WTC11 (cell line): ENCODE measurements around the gene WDR33. TPM values are rescaled to one million over a fixed set of nuclear protein-coding genes. Genes with fewer than 3 reads are reported as not detected.

ENCODE experiments used
- ATAC-seq: fragments of 200-7000 bp; cut with Tn5 transposase; 2 replicates; pipeline ENCODE4 v1.10.0; 2021; ENCODE audit warnings: mild to moderate bottlenecking, moderate library complexity
- CTCF ChIA-PET: fragments of 300-600 bp; sonication (Branson Sonifier 250); formaldehyde crosslinking; loops from one replicate; lab custom pipeline; 2021; ENCODE audit warnings: antibody characterized with exemption; lab: Charles Lee
- POLR2A ChIA-PET: fragments of 350-600 bp; sonication (Branson Sonifier 250); formaldehyde crosslinking; loops from one replicate; lab custom pipeline; 2021; ENCODE audit warnings: antibody characterized with exemption; lab: Charles Lee
- DNase-seq: peaks from one replicate; pipeline ENCODE4 v3.0.0; 2021; ENCODE audit warnings: low spot score
- H3K27ac Mint-ChIP-seq: 2 replicates; pipeline ENCODE4 v1.8.0; 2021; ENCODE audit warnings: mixed read lengths
- H3K27me3 Mint-ChIP-seq: 2 replicates; pipeline ENCODE4 v1.8.0; 2021; ENCODE audit warnings: low read depth, mild to moderate bottlenecking, moderate library complexity, mixed read lengths
- H3K36me3 Mint-ChIP-seq: 2 replicates; pipeline ENCODE4 v1.8.0; 2021; ENCODE audit warnings: mixed read lengths
- H3K4me1 Mint-ChIP-seq: 2 replicates; pipeline ENCODE4 v1.8.0; 2022; ENCODE audit warnings: mixed read lengths
- H3K4me3 Mint-ChIP-seq: 2 replicates; pipeline ENCODE4 v1.8.0; 2021; ENCODE audit warnings: mild to moderate bottlenecking, moderate library complexity, mixed read lengths
- H3K9me3 Mint-ChIP-seq: 2 replicates; pipeline ENCODE4 v1.8.0; 2021; ENCODE audit warnings: mixed read lengths
- FOXK1 ChIP-seq: sonication (generic); formaldehyde crosslinking; IDR thresholded peaks from 2 replicates; pipeline ENCODE4 v1.8.0; 2022; ENCODE audit warnings: mild to moderate bottlenecking, moderate library complexity, missing genetic modification reagents
- GTF2I ChIP-seq: fragments of 250-450 bp; sonication (Bioruptor Pico); conservative IDR thresholded peaks from 2 replicates; pipeline ENCODE4 v1.4.0; 2021; ENCODE audit warnings: mild to moderate bottlenecking
- IRF1 ChIP-seq: sonication (generic); formaldehyde crosslinking; IDR thresholded peaks from 2 replicates; pipeline ENCODE4 v1.8.0; 2023; ENCODE audit warnings: missing genetic modification reagents
- MXD4 ChIP-seq: fragments of 250-450 bp; sonication (Bioruptor Pico); IDR thresholded peaks from 2 replicates; pipeline ENCODE4 v1.8.0; 2021; ENCODE audit warnings: mild to moderate bottlenecking, moderate library complexity, borderline replicate concordance
- NFE2L1 ChIP-seq: sonication (generic); formaldehyde crosslinking; IDR thresholded peaks from 2 replicates; pipeline ENCODE4 v1.8.1; 2023; ENCODE audit warnings: missing genetic modification reagents
- NR2C2 ChIP-seq: sonication (generic); formaldehyde crosslinking; IDR thresholded peaks from 2 replicates; pipeline ENCODE4 v1.8.0; 2022; ENCODE audit warnings: mild to moderate bottlenecking, missing genetic modification reagents
- RORB ChIP-seq: fragments of 250-450 bp; sonication (Bioruptor Pico); IDR thresholded peaks from 2 replicates; pipeline ENCODE4 v1.9.0; 2021; ENCODE audit warnings: mild to moderate bottlenecking
- ZBTB43 ChIP-seq: sonication (generic); formaldehyde crosslinking; IDR thresholded peaks from 2 replicates; pipeline ENCODE4 v1.8.1; 2023; ENCODE audit warnings: mild to moderate bottlenecking, missing genetic modification reagents
- ZNF138 ChIP-seq: sonication (generic); formaldehyde crosslinking; conservative IDR thresholded peaks from 2 replicates; pipeline ENCODE4 v1.8.1; 2022; ENCODE audit warnings: mild to moderate bottlenecking, moderate library complexity, missing genetic modification reagents
- ZNF219 ChIP-seq: sonication (generic); formaldehyde crosslinking; IDR thresholded peaks from 2 replicates; pipeline ENCODE4 v1.8.0; 2023; ENCODE audit warnings: missing genetic modification reagents, mild to moderate bottlenecking, borderline replicate concordance
- ZNF263 ChIP-seq: sonication (generic); formaldehyde crosslinking; IDR thresholded peaks from 2 replicates; pipeline ENCODE4 v1.8.1; 2022; ENCODE audit warnings: low read depth, mild to moderate bottlenecking, moderate library complexity, missing genetic modification reagents
- total RNA-seq: library from RNA; stranded (reverse); gene quantifications from 3 replicates; pipeline ENCODE4 v1.2.3, GENCODE V29; 2021
- TF ChIP-seq, protein P1 (sequence below): sonication (generic); formaldehyde crosslinking; IDR thresholded peaks from 2 replicates; pipeline ENCODE4 v1.8.1; 2022; ENCODE audit warnings: low read depth, missing genetic modification reagents, borderline replicate concordance
- TF ChIP-seq, protein P2 (sequence below): sonication (generic); formaldehyde crosslinking; IDR thresholded peaks from 2 replicates; pipeline ENCODE4 v1.8.0; 2023; ENCODE audit warnings: missing genetic modification reagents, mild to moderate bottlenecking, borderline replicate concordance
- TF ChIP-seq, protein P3 (sequence below): sonication (generic); formaldehyde crosslinking; IDR thresholded peaks from 2 replicates; pipeline ENCODE4 v1.8.1; 2023; ENCODE audit warnings: mild to moderate bottlenecking, missing genetic modification reagents, moderate library complexity
- TF ChIP-seq, protein P4 (sequence below): sonication (generic); formaldehyde crosslinking; IDR thresholded peaks from 2 replicates; pipeline ENCODE4 v1.8.0; 2022; ENCODE audit warnings: mild to moderate bottlenecking, missing genetic modification reagents

The WDR33 gene
- total RNA-seq, 1 experiment from 2014 or later = 67.1 TPM

DNA sequence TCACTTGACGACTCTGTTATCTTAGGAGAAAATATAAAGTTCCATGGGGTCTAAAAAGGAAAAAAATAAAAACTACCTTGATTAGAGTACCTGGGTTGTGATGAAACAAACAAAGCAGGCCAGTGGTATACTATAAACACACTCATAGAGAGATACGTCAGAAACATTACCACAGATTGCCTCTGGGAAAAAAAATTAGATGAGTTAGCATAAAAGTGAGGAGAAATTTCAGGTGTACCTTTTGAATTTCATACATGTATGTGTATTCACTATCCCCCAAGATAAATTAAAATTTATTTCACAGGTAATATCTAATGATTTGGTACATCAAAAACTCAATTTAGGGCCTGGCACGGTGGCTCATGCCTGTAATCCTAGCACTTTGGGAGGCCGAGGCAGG is 18.2 kb downstream of the WDR33 start (continued):
- TF ChIP-seq, protein P1, sequence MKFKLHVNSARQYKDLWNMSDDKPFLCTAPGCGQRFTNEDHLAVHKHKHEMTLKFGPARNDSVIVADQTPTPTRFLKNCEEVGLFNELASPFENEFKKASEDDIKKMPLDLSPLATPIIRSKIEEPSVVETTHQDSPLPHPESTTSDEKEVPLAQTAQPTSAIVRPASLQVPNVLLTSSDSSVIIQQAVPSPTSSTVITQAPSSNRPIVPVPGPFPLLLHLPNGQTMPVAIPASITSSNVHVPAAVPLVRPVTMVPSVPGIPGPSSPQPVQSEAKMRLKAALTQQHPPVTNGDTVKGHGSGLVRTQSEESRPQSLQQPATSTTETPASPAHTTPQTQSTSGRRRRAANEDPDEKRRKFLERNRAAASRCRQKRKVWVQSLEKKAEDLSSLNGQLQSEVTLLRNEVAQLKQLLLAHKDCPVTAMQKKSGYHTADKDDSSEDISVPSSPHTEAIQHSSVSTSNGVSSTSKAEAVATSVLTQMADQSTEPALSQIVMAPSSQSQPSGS (CRISPR knock-in tag) = no peak
- TF ChIP-seq, protein P2, sequence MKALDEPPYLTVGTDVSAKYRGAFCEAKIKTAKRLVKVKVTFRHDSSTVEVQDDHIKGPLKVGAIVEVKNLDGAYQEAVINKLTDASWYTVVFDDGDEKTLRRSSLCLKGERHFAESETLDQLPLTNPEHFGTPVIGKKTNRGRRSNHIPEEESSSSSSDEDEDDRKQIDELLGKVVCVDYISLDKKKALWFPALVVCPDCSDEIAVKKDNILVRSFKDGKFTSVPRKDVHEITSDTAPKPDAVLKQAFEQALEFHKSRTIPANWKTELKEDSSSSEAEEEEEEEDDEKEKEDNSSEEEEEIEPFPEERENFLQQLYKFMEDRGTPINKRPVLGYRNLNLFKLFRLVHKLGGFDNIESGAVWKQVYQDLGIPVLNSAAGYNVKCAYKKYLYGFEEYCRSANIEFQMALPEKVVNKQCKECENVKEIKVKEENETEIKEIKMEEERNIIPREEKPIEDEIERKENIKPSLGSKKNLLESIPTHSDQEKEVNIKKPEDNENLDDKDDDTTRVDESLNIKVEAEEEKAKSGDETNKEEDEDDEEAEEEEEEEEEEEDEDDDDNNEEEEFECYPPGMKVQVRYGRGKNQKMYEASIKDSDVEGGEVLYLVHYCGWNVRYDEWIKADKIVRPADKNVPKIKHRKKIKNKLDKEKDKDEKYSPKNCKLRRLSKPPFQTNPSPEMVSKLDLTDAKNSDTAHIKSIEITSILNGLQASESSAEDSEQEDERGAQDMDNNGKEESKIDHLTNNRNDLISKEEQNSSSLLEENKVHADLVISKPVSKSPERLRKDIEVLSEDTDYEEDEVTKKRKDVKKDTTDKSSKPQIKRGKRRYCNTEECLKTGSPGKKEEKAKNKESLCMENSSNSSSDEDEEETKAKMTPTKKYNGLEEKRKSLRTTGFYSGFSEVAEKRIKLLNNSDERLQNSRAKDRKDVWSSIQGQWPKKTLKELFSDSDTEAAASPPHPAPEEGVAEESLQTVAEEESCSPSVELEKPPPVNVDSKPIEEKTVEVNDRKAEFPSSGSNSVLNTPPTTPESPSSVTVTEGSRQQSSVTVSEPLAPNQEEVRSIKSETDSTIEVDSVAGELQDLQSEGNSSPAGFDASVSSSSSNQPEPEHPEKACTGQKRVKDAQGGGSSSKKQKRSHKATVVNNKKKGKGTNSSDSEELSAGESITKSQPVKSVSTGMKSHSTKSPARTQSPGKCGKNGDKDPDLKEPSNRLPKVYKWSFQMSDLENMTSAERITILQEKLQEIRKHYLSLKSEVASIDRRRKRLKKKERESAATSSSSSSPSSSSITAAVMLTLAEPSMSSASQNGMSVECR (CRISPR knock-in tag) = no peak

DNA sequence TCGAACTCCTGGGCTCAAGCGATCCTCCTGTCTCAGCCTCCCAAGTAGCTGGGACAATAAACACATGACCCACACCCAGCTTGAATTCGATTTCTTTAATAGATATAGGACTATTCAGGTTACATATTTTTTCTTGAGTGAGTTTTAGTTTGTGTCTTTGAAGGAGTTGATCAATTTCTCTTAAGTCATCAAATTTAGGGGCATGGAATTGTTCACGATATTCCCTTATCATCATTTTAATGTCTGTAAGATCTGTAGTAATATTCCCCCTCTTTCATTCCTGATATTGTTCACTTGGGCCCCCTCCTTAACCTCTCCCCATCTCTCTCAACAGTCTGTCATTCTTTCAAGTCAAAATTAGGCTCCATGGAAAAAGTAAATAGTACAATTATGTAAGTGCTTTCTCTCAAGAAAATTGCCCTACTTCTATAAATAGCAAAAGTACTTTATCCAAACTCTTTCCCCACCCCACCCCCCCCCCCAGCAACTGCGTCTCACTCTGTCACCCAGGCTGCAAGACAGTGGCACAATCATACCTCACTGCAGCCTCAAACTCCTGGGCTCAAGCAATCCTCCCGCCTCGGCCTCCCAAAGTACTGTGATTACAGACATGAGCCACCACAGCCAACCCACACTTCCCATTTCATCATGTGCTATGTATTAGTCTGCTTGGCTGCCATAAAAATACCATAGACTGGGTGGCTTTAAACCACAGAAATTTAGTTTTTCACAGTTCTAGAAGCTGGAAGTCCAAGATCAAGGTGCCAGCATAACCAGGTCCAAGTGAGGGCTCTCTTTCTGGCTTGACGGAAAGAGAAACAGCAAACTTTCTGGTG is 20.1 kb downstream of the WDR33 start:
- CTCF ChIA-PET = interaction anchor here (0.6 kb wide), 1 partner anchor 1796 kb away, joined by 3 read pairs; no protein-coding TSS in a partner anchor
- no peaks in the 10 kb centered on the region for H3K27me3 Mint-ChIP-seq
- H3K4me1 Mint-ChIP-seq = no peaks in the 10 kb centered on the region
- DNase-seq (no peak), ATAC-seq (no peak)
- peaks cover 14% of the 10 kb centered on the region for H3K9me3 Mint-ChIP-seq
- peaks cover 24% of the 10 kb centered on the region for H3K36me3 Mint-ChIP-seq
- H3K4me3 Mint-ChIP-seq = no peak overlapping the region
- POLR2A ChIA-PET = no interaction called here
- no peak for TF ChIP-seq ZBTB43 (CRISPR knock-in tag)
- no peak for TF ChIP-seq NR2C2 (CRISPR knock-in tag)
- no peak for TF ChIP-seq ZNF219
- TF ChIP-seq, protein P2 (CRISPR knock-in tag) = no peak
- no peak for TF ChIP-seq IRF1 (CRISPR knock-in tag)
- TF ChIP-seq, protein P3, sequence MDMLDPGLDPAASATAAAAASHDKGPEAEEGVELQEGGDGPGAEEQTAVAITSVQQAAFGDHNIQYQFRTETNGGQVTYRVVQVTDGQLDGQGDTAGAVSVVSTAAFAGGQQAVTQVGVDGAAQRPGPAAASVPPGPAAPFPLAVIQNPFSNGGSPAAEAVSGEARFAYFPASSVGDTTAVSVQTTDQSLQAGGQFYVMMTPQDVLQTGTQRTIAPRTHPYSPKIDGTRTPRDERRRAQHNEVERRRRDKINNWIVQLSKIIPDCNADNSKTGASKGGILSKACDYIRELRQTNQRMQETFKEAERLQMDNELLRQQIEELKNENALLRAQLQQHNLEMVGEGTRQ (CRISPR knock-in tag) = no peak
- no peak for TF ChIP-seq FOXK1 (CRISPR knock-in tag)
- no peak for TF ChIP-seq NFE2L1 (CRISPR knock-in tag)
- TF ChIP-seq, protein P4, sequence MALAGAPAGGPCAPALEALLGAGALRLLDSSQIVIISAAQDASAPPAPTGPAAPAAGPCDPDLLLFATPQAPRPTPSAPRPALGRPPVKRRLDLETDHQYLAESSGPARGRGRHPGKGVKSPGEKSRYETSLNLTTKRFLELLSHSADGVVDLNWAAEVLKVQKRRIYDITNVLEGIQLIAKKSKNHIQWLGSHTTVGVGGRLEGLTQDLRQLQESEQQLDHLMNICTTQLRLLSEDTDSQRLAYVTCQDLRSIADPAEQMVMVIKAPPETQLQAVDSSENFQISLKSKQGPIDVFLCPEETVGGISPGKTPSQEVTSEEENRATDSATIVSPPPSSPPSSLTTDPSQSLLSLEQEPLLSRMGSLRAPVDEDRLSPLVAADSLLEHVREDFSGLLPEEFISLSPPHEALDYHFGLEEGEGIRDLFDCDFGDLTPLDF (CRISPR knock-in tag) = no peak
- TF ChIP-seq RORB = no peak
- no peak for TF ChIP-seq MXD4 (CRISPR knock-in tag)
- TF ChIP-seq ZNF263 (CRISPR knock-in tag) = no peak
- TF ChIP-seq GTF2I (CRISPR knock-in tag) = no peak
- TF ChIP-seq ZNF138 (CRISPR knock-in tag) = no peak
- no peak overlapping the region for H3K27ac Mint-ChIP-seq
